SIG-M5 (cell line): ENCODE data around the gene MED27.

Experiments used
- DNase-seq: peaks from one replicate; lab custom pipeline; 2025; lab: John Stamatoyannopoulos, UW

Gene MED27

GRCh38 chr9:131854896-131855613 lies 224.6 kb downstream of the MED27 start:
- no peak for DNase-seq

- no peak for DNase-seq
Measured at GRCh38 chr9:131854334-131854733, 225.3 kb downstream of the MED27 start.

DNA sequence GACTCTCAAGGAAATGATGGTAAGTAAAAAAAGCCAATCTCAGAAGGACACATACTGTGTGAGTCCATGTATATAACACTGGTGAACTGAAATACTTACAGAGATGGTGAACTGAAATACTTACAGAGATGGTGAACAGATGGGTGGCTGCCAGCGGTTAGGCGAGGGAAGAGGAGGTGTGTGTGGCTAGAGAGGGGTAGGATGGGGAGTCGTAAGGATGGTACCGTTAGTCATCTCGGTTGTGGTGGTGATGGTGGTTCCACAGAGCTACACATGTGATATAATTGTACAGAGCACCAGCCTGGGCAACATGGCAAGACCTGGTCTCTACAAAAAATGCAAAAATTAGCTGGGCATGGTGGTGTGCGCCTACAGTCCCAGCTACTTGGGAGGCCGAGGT lies 226.2 kb downstream of the MED27 start:
- no peak for DNase-seq

DNA sequence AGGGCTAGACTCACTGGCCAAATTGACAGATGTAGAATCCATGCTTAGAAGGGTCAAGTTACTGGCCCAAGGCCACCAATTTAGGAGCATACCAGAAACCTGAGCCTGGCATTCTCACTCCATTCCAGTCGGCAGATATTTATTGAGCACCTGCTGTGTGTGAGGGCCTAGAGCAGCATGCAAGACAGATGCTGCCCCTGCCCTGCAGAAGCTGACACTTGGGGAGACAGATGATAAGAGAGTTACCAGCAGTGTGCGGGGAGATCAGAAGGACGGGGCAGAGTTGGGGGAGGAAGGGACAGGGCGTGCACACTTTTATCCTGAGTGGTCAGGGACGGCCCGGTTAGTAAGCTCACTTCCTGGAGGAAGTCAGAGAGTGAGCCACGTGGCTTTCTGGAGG lies 228.3 kb downstream of the MED27 start:
- DNase-seq = no peak

DNA sequence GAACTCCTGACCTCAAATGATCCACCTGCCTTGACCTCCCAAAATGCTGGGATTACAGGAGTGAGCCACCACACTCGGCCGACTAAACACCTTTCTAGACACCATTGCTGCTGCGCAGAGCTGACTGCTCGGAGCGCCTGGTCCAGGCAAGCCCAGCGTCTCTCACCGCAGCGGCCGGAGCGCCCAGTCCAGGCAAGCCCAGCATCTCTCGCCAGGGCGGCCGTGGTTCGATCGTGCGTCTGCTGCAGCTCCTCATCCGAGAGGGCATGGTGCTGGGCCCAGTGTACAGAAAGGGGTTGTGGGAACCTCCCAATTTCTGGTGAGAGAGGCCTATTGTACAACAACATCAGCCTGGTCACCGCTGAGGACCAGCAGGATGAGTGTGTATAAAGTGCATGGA lies 230.3 kb downstream of the MED27 start:
- DNase-seq = no peak

- no peak for DNase-seq
Measured at GRCh38 chr9:131848570-131849160, 231.0 kb downstream of the MED27 start.

- DNase-seq = no peak
Measured at GRCh38 chr9:131847665-131848354, 231.9 kb downstream of the MED27 start.

- no peak for DNase-seq
Measured at GRCh38 chr9:131845305-131846298, 234.1 kb downstream of the MED27 start.

- DNase-seq = no peak
Measured at GRCh38 chr9:131844745-131845118, 234.9 kb downstream of the MED27 start.

DNA sequence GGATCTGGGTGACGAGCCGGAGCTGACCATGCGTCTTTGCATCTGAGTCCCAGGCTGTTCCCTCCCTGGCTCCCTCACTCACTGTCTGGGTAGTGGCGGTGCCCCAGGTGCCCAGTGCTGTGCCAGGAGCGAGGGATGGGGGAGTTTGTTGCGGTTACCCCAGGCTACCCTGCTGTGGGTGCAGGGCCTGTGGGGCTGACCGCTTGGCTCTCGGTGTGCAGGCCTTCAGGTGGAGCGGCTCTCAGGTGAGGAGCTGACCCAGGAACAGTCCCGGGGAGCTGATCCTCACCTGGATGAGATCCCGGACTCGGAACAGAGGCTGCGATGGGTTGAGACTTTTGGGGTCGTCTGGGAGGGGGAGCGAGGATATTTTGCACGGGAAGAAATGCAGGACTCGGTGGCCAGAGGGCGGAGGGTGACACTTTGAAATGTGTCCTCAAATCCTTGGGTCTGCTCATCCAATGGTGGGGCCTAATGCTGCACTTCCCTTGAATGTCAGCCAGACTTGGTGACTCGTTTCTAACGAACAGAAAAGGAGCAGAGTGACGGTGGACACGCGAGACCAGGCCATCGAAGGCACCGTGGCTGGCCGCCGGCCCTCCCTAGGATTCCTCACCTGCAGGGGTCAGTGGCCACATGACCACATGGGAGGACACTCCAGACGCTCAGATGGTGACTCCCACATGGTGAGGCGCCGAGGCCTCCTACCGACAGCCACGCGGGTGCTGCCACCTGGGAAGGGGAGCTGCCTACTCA lies 235.5 kb downstream of the MED27 start:
- no peak for DNase-seq

DNA sequence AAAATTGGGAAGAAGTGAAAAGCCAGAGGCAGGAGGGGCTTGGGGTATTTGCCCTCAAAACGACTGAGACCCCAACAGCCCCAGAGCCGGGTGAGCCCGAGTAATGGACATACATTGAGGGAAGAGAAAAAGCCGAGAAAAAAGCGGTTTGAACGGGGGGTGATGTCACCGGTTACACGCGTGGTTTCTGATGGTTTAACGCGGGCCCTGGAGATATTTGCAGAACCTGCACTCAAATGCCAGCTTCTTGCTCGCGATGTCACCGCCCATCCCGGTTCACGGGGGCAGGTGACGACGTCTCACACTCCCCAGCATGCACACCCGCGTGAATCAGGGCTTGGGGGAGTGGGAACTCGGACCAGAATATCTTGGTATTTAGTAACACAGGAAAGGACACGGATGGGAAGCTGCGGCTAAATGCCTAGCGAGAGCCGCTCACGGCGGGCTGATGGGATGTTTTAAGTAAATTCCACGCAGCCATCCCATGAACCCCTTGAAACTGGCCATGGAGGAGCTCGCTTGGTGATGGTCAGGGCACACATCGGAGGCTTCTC lies 237.8 kb downstream of the MED27 start:
- DNase-seq = no peak

GRCh38 chr9:131840751-131841702 lies 238.6 kb downstream of the MED27 start:
- DNase-seq = no peak

- DNase-seq = no peak
Measured at GRCh38 chr9:131840220-131840619, 239.4 kb downstream of the MED27 start.

DNA sequence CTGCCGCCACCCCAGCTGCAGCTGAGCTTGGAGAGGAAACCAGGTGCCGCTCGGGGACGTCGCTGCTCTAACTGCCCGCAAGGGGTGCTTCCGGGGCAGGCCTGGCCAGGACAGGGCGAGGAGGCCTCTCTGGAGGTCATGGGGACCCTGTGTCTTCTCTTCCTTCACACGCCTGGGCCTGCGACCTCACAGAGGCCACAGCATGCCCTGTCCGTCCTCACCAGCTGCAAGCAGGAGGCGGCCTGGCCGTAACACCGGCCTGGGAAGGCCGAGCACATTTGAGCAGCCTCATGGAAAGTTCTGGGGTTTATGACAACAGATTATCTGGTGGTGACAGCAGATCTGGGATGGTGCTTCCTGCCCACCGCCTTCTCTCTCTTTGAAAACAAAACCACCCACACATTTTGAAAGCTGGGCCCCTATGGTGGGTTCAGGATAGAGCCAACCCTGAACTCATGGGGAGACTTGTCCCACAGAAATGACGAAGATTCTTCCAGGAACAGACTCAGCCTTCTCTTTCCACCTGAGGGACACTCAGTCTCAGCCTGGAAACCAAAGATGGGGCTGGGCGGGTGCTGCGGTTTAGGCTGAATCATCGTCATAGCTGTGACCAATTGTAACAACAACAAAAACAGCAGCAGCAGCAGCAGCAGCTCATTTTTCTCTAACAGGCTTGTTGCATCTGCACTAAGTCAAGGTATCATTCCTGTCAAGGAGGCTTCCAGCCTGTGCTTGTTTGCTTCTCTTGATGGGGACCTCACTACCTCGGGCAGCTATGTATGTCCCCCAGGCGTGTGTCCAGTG lies 240.2 kb downstream of the MED27 start:
- no peak for DNase-seq

GRCh38 chr9:131838530-131839280 lies 241.0 kb downstream of the MED27 start:
- no peak for DNase-seq

DNA sequence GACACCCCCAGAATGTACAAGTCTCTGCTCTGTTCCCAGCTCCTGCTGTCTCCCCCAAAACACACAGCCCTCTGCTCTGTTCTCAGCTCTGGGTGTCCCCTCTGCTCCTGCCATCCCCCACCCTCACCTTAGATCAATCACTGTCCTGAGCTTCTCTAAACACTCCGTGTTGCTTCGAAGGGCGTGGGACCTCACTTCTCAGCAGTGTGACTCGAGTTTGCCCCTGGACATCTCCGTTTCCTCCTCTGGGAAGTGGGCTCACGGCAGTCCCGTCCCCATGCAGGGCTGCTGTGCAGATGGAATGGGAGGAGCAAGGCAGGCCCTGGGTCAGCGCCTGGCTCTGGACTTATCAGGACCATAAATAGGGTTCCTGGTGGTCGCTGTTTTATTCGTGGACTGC lies 241.8 kb downstream of the MED27 start:
- DNase-seq = no peak

DNA sequence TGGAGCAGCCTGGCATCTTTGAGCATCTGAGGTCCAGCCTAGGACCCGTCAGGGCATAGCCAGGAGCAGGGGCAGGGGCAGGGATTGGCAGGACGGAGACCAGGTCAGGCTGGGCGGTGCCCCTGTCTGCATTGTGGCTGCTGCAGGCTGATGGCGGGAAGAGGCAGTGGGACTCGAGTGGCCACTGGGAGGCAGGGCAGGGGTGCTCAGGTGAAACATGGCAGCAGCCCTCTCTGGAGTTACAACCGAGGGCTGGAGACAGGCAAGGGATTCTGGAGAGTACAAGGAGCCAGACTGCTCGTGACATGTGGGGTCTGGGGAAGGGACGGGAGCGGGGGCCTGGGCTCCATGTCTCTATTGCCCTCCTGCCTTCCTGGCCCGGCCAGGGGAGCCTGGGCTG lies 242.4 kb downstream of the MED27 start:
- DNase-seq = no peak

DNA sequence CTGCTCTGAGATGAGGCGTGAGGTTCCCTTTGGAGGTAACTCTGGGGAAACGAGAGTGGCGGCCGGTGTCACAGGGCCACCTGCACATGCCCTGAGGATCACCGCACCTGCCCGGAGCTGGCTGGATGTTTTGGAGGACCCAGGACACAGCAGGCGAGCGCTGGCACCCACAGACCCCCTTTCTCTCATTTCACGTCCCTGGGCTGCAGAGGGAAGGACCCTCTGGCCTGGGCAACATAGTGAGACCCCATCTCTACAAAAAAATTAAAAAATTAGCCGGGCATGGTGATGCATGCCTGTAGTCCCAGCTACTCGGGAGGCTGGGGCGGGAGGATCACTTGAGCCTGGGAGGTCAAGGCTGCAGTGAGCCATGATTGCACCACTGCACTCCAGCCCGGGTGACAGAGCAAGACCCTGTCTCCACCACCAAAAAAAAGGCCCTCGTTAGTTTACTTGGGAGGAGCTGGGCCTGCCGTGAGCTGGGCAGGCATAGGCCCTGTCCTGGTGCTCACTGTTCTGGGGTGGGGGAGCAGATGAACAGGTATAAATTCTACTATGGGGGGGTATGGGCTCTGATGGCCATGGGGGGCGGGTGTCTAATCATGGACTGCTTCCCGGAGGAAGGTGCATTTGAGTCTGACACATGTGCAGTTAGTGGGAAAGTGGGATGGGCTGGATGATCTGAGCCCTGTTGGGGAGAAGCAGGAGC lies 242.9 kb downstream of the MED27 start:
- DNase-seq = no peak
